ENCODE results near the gene MMP24. TPM values are rescaled to one million over a fixed set of nuclear protein-coding genes. Genes with fewer than 3 reads are reported as not detected.
A peak's percentile ranks its signal among the peaks of the same experiment; 100 is the strongest.
"Not testable (repeated sequence)": the region's sequence is repeated elsewhere in the genome, so short reads cannot be mapped to it uniquely, and the experiment has no call there.

MMP24 gene
- total RNA-seq, result not detected

DNA sequence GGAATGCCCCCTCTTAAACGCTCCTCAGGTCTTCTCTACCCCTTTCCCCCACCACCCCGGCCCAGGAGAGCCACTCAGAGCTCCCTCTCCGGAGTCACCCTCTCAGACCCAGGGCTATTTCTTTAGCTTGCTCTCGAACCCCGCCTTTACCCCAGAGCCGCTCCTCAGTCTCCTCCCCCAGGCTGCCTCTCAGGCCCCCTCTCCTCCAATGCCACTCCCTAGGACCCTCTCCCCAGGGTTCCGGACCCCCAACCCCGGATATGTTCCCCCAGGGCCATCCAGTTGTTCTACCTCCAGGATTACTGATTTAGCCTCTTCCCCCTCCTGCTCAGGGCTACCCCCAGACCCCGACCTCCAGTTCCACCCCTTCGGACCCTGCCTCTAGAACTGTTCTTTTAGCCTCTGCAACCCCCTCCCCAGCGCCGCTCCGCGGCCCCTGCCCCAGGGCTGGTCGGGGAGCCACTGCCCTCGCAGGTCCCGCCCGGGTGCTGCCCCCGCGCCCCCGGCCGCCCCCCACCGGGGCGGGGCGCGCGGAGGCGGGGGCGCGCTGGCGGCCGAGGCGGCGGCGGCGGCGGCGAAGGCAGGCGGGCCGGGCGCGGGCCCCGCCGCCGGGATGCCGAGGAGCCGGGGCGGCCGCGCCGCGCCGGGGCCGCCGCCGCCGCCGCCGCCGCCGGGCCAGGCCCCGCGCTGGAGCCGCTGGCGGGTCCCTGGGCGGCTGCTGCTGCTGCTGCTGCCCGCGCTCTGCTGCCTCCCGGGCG is at the start of gene MMP24:
Gene MMP24 (plus strand): TSS at position 565 of the 758 bp plus-strand sequence. CDS start 49 bp downstream, at position 614.
- Mint-ChIP-seq H3K36me3 (peaks cover 11% of the 10 kb centered on the region), H3K9me3 (peaks cover 2% of the 10 kb centered on the region), H3K27me3 (peaks cover 27% of the 10 kb centered on the region), H3K4me1 (ENCODE audit: low read depth) (peaks cover 7% of the 10 kb centered on the region), H3K27ac (no peak within 1 kb of the TSS), H3K4me3 (peak within 1 kb of the TSS; percentile 55)
- DNase-seq, result no peak
- intact Hi-C loops (cut with micrococcal nuclease), result no loop called here
- POLR2A ChIA-PET, result no interaction called here
- CTCF ChIA-PET, result interaction anchor here (1.0 to 1.4 kb wide), 2 partner anchors 16 to 81 kb away, joined by 4 to 6 read pairs; no protein-coding TSS in a partner anchor

DNA sequence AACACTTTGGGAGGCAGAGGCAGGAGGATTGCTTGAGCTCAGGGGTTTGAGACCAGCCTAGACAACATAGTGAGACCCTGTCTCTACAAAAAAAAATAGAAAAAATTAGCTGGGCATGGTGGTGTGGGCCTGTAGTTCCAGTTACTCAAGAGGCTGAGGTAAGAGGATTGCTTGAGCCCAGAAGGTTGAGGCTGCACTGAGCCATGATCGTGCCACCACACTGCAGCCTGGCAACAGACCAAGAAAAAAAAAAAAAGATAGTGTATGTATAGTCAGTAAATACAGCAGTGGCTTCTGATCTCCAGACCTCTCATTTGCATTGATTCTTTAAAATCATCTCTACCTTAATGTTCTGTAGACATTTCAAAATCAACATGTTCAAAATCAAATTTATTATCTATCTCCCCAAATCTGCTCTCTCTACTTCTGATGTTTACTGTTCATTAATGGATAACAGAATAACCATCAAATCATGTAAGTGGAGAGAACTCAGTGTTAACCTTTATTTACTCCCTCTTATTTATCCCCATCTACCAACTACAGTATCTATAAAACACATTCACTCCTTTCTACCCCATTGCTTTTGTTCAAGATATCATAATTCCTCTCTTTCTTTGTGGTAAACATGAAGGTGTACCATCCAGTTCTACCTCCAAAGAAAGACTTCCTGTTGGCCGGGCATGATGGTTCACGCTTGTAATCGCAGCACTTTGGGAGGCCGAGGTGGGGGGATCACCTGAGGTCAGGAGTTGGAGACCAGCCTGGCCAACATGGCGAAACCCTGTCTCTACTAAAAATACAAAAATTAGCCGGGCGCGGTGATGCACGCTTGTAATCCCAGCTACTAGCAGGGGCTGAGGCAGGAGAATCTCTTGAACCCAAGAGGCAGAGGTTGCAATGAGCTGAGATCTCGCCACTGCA is 46.9 kb upstream of the MMP24 start:
- POLR2A ChIA-PET, result no interaction called here
- intact Hi-C loops (cut with micrococcal nuclease), result no loop called here
- no peaks in the 10 kb centered on the region for H3K27me3 Mint-ChIP-seq
- CTCF ChIA-PET, result interaction anchor here (0.6 kb wide), 1 partner anchor 36 kb away, joined by 4 read pairs; no protein-coding TSS in a partner anchor
- peaks cover 2% of the 10 kb centered on the region for H3K36me3 Mint-ChIP-seq
- no peaks in the 10 kb centered on the region for H3K9me3 Mint-ChIP-seq
- H3K4me3 Mint-ChIP-seq, result no peak overlapping the region
- H3K4me1 Mint-ChIP-seq (ENCODE audit: low read depth), result no peaks in the 10 kb centered on the region
- DNase-seq, result no peak
- H3K27ac Mint-ChIP-seq, result no peak overlapping the region

DNA sequence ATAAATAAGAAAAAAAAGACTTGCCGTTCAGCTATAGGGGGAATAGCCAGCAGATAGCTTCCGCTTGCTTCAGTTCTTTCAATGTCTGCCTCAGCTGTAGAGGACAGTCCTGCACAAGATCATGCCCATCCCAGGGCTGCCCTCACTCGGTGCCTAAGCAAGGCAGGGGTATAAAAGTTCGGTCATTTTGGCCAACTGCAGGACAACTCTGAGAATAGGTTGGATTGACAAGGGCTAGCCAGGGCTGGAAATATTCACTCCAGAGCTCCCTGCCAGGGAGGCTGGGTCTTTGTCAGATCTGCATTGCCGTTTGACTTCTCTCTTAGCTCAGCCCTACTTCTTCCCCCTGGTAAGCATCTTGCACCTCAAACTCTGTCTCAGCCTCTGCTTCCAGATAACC is 46.2 kb upstream of the MMP24 start:
- Mint-ChIP-seq H3K27me3 (no peaks in the 10 kb centered on the region), H3K4me1 (ENCODE audit: low read depth) (no peaks in the 10 kb centered on the region), H3K36me3 (peaks cover 2% of the 10 kb centered on the region), H3K27ac (no peak overlapping the region), H3K9me3 (no peaks in the 10 kb centered on the region), H3K4me3 (no peak overlapping the region)
- POLR2A ChIA-PET, result no interaction called here
- intact Hi-C loops (cut with micrococcal nuclease), result no loop called here
- CTCF ChIA-PET, result no interaction called here
- no peak for DNase-seq

DNA sequence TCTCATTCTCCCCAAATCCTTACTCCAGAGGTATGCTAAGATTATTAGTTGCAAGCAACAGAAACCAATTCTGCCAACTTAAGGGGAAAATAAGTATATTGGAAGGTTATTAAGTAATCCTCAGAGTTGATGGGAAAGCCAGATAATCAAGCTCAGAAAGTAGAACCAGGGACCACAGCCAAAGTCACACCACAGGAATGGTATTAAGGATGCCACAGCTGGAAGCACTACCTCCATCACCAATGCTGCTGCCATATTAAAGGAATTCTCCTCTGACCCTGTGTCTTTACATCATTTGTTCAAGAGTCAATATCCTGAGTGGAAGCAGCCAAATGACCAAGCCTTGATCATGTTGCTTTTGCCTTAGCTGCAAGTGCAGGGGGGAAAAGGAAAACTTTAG is 44.8 kb upstream of the MMP24 start:
- Mint-ChIP-seq H3K27ac (no peak overlapping the region), H3K4me3 (no peak overlapping the region), H3K4me1 (ENCODE audit: low read depth) (no peaks in the 10 kb centered on the region), H3K27me3 (no peaks in the 10 kb centered on the region), H3K36me3 (peaks cover 2% of the 10 kb centered on the region), H3K9me3 (no peaks in the 10 kb centered on the region)
- CTCF ChIA-PET, result interaction anchor here (0.6 kb wide), 1 partner anchor 128 kb away, joined by 3 read pairs; no protein-coding TSS in a partner anchor
- no peak for DNase-seq
- intact Hi-C loops (cut with micrococcal nuclease), result no loop called here
- POLR2A ChIA-PET, result no interaction called here

DNA sequence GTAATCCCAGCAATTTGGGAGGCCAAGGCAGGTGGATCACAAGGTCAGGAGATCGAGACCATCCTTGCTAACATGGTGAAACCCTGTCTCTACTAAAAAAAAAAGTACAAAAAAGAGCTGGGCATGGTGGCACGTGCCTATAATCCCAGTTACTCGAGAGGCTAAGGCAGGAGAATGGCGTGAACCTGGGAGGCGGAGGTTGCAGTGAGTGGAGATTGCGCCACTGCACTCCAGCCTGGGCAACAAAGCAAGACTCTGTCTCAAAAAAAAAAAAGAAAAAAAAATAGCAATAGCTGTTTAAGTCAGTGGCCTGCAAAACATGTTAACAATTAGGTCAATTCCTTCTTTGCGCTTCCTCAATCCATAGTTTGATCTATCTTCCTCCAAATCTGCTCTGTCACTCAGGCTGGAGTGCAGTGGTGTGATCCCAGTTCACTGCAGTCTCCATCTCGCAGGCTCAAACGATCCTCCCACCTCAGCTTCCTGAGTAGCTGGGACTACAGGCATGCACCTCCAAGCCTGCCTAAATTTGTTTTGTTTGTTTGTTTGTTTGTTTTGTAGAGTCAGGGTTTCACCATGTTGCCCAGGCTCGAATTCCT is 39.7 kb upstream of the MMP24 start:
- H3K27ac Mint-ChIP-seq; CTCF ChIA-PET; H3K9me3 Mint-ChIP-seq; DNase-seq; H3K4me1 Mint-ChIP-seq (ENCODE audit: low read depth); H3K36me3 Mint-ChIP-seq; intact Hi-C loops (cut with micrococcal nuclease); H3K27me3 Mint-ChIP-seq; H3K4me3 Mint-ChIP-seq; POLR2A ChIA-PET: not testable (repeated sequence)

DNA sequence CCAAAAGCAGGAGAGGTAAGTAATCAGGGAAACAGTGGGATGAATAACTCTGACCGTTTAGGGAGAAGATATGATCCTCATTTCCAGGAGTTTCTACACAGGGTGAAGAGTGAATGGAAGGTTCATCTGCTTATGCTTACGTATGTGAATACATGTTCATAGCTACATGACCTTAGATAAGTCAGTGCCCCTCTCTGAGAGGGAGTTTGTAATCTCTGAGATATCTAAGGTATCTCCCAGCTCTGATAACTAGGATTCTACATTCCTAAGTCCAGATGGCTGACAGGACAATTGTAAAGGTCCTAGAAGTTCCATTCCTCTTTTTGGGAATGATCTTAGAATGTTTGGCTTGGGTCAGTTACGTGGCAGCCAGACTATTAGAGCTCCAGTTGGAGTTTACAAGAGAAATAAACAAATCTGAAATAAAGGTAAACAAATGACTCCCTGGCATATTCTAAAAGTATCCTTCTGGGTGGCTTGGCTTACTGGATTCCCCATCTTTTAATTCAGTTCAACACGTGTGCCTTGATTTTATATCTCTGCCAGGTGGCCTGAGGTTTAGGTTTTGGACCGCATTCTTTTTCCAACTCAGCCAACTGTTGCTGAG is 38.8 kb upstream of the MMP24 start:
- Mint-ChIP-seq H3K27me3 (no peaks in the 10 kb centered on the region), H3K36me3 (no peaks in the 10 kb centered on the region), H3K27ac (no peak overlapping the region), H3K9me3 (no peaks in the 10 kb centered on the region), H3K4me1 (ENCODE audit: low read depth) (no peaks in the 10 kb centered on the region), H3K4me3 (no peak overlapping the region)
- ChIA-PET CTCF (no interaction called here), POLR2A (no interaction called here)
- DNase-seq, result no peak
- intact Hi-C loops (cut with micrococcal nuclease), result no loop called here

DNA sequence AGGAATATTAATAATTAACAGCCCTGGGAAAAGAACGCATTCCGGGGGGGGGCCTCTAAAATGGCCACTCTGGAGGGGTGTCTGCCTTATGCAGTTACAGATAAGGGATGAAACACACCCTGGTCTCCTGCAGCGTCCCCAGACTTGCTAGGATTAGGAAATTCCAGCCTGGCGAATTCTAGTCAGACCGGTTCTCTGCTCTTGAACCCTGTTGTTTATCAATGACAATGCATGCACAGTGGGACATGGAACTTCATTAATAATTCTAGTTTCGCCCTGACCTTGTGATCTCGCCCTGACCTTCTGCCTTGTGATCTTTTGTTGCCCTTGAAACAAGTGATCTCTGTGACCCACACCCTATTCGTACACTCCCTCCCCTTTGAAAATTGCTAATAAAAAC is 37.3 kb upstream of the MMP24 start:
- H3K36me3 Mint-ChIP-seq; H3K27ac Mint-ChIP-seq; DNase-seq; H3K27me3 Mint-ChIP-seq; H3K4me3 Mint-ChIP-seq; H3K9me3 Mint-ChIP-seq; intact Hi-C loops (cut with micrococcal nuclease); POLR2A ChIA-PET; H3K4me1 Mint-ChIP-seq (ENCODE audit: low read depth): not testable (repeated sequence)
- CTCF ChIA-PET, result interaction anchor here (0.5 kb wide), 1 partner anchor 93 kb away, joined by 3 read pairs; no protein-coding TSS in a partner anchor

DNA sequence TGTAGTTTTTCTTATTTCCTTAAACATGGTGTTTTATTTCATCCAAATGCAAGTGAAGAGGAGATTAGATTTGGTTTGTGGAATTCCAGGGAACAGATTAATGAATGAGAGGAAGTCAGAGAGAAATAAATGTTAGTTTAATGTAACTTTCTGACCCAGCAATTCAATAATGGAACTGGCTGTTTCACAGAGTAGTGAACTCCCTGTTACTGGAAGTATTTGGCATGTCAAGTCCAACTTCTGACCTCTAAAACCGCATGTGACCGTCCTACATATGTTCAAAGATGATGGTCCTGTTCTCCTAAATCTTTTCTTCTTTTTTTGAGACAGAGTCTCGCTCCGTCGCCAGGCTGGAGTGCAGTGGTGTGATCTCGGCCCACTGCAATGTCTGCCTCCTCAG is 35.9 kb upstream of the MMP24 start:
- Mint-ChIP-seq H3K4me1 (ENCODE audit: low read depth) (no peaks in the 10 kb centered on the region), H3K27ac (no peak overlapping the region), H3K36me3 (peaks cover 2% of the 10 kb centered on the region), H3K9me3 (no peaks in the 10 kb centered on the region), H3K4me3 (no peak overlapping the region), H3K27me3 (no peaks in the 10 kb centered on the region)
- CTCF ChIA-PET, result no interaction called here
- POLR2A ChIA-PET, result no interaction called here
- no peak for DNase-seq
- intact Hi-C loops (cut with micrococcal nuclease), result no loop called here

DNA sequence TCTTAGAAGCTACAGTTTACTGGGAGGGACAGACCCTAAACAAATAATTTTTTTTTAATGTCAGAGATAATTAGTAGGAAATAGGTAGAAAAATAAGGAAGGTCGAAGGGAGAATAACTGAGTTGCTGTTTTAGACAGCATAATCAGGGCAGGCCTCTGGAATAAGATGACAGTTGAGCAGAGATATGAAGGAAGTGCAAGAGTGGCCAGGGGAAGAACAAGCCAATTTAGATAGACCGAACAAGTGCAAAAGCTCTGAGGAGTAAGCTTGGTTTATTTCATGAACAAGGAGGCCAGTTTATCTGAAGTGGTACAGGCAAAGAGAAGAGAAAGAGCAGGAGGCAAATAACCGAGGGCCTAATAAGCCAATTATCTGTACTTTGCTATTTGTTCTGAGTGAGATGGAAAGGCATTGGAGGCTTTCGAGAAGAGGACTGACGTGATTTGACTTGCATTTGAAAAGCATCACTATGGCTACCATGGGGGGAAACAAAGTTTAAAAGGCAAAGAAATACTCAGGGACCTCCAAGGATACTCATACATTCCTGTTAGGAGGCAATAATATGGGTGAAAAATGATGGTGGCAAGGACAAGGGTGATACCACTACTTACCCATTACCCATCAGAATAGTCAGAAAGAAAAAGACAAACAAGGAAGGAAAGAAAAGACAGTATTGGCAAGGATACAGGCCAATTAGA is 34.9 kb upstream of the MMP24 start:
- ChIA-PET POLR2A (no interaction called here), CTCF (no interaction called here)
- Mint-ChIP-seq H3K4me1 (ENCODE audit: low read depth) (no peaks in the 10 kb centered on the region), H3K27me3 (no peaks in the 10 kb centered on the region), H3K27ac (no peak overlapping the region), H3K36me3 (peaks cover 6% of the 10 kb centered on the region), H3K9me3 (peaks cover 5% of the 10 kb centered on the region), H3K4me3 (no peak overlapping the region)
- no peak for DNase-seq
- intact Hi-C loops (cut with micrococcal nuclease), result no loop called here

DNA sequence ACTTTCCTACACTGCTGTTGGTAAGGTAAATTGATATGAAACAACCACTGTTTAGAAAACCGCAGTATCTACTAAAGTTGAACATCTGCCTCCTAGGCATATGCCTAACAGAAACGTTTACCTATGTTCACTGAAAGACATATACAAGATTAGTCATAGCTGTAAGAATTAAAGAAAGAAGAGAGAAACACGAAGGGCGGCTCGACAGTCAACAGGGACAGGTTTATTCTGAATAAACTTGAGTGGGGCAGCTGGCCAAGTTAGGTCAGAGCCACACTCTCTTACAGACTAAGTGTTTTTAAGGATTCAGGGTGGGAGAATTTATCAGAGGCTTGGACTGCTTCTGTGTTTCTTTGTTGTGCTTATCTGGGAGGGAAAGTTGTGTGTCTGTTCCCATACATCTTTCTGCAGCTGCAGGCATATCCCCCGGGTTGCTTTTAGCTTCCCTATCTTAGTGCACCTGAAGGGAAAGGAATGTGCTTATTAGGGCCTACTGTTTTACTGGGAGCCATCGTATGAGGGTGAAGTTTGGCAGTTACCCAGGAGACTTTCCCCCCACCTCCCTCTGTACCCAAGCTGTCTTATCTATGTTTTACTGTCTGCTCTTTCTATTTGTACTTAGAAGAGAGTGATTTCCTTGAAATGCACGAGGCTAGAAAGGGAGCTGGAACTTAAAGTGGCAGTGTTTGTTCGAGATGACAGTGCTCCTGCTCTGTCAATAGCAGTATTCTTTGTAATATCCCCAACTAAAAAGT is 34.2 kb upstream of the MMP24 start:
- Mint-ChIP-seq H3K27ac (no peak overlapping the region), H3K36me3 (peaks cover 10% of the 10 kb centered on the region), H3K27me3 (no peaks in the 10 kb centered on the region), H3K9me3 (peaks cover 12% of the 10 kb centered on the region), H3K4me1 (ENCODE audit: low read depth) (no peaks in the 10 kb centered on the region), H3K4me3 (no peak overlapping the region)
- DNase-seq, result no peak
- POLR2A ChIA-PET, result no interaction called here
- intact Hi-C loops (cut with micrococcal nuclease), result no loop called here
- CTCF ChIA-PET, result no interaction called here

DNA sequence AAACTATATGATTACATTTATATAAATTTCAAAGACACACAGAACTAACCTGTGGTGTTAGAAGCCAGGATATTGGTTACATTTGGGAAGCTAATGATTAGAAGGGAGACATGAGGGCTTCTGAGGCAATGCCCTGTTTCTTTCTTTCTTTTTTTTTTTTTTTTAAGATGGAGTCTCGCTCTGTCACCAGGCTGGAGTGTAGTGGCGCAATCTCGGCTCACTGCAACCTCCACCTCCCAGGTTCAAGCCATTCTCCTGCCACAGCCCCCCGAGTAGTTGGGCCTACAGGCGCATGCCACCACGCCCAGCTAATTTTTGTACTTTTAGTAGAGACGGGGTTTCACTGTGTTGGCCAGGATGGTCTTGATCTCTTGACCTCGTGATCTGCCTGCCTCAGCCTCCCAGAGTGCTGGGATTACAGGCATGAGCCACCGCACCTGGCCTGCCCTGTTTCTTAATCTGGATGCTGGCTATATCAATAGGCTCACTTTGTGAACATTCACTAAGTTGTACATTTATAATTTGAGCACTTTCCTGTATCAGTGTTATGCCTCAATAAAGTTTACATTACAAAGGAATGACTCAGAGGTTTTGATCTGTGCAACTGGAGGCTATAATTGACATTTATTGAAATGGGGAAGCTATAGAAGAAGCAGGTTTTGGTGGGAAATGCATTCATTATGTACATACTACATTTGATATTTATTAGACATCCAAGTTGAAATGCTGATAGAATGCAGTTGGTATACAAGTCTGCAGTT is 33.3 kb upstream of the MMP24 start:
- H3K27ac Mint-ChIP-seq; H3K4me3 Mint-ChIP-seq; H3K27me3 Mint-ChIP-seq; DNase-seq; H3K4me1 Mint-ChIP-seq (ENCODE audit: low read depth); intact Hi-C loops (cut with micrococcal nuclease); POLR2A ChIA-PET: not testable (repeated sequence)
- H3K9me3 Mint-ChIP-seq, result peaks cover 14% of the 10 kb centered on the region
- CTCF ChIA-PET, result interaction anchor here (2.1 kb wide), 1 partner anchor 16 kb away, joined by 9 read pairs; no protein-coding TSS in a partner anchor
- peaks cover 12% of the 10 kb centered on the region for H3K36me3 Mint-ChIP-seq

Data from activated CD4-positive, alpha-beta memory T cell treated with anti-CD3 and anti-CD28 coated beads for 36 hours (primary cell).